HepG2 (cell line): ENCODE measurements around the gene C15orf62. TPM values are rescaled to one million over a fixed set of nuclear protein-coding genes. Genes with fewer than 3 reads are reported as not detected.
A peak's percentile ranks its signal among the peaks of the same experiment; 100 is the strongest.

ENCODE experiments used
- AGO2 ChIP-seq: fragments of 200-400 bp; formaldehyde crosslinking; optimal IDR thresholded peaks from 2 replicates; pipeline ENCODE3; 2017; ENCODE audit warnings: mild to moderate bottlenecking, low read depth, low read length, moderate library complexity
- ELF1 ChIP-seq: sonication (generic); formaldehyde crosslinking; IDR thresholded peaks from 2 replicates; pipeline ENCODE4 v1.4.0; 2020; ENCODE audit warnings: missing genetic modification reagents
- KLF12 ChIP-seq: sonication (generic); formaldehyde crosslinking; IDR thresholded peaks from 2 replicates; pipeline ENCODE4 v1.4.0; 2020; ENCODE audit warnings: missing genetic modification reagents, borderline replicate concordance
- NFE2 ChIP-seq: sonication (generic); formaldehyde crosslinking; IDR thresholded peaks from 2 replicates; pipeline ENCODE4 v1.4.0; 2020; ENCODE audit warnings: missing genetic modification reagents
- NFIB ChIP-seq: sonication (generic); formaldehyde crosslinking; IDR thresholded peaks from 2 replicates; pipeline ENCODE4 v1.9.0; 2021; ENCODE audit warnings: missing genetic modification reagents, mild to moderate bottlenecking, borderline replicate concordance
- PAWR ChIP-seq: sonication (generic); formaldehyde crosslinking; IDR thresholded peaks from 2 replicates; pipeline ENCODE4 v1.4.0; 2020; ENCODE audit warnings: missing genetic modification reagents, mild to moderate bottlenecking, borderline replicate concordance
- RBM39 ChIP-seq: fragments of 200-400 bp; formaldehyde crosslinking; IDR thresholded peaks from one replicate; pipeline ENCODE4 v1.6.1; 2018; ENCODE audit warnings: antibody characterized with exemption, mild to moderate bottlenecking, low read depth, low read length; ENCODE audit not compliant: poor library complexity, severe bottlenecking
- SP140L ChIP-seq: sonication (generic); formaldehyde crosslinking; IDR thresholded peaks from 2 replicates; pipeline ENCODE4 v1.4.0; 2020; ENCODE audit warnings: missing genetic modification reagents, borderline replicate concordance
- SUZ12 ChIP-seq: fragments of 150-350 bp; IDR thresholded peaks from 2 replicates; pipeline ENCODE4 v1.6.1; 2014; ENCODE audit warnings: low read depth, low read length
- ZBTB7A ChIP-seq: sonication (generic); formaldehyde crosslinking; IDR thresholded peaks from 2 replicates; pipeline ENCODE4 v1.8.0; 2022; ENCODE audit warnings: mild to moderate bottlenecking, missing genetic modification reagents
- ZSCAN31 ChIP-seq: sonication (generic); formaldehyde crosslinking; IDR thresholded peaks from 2 replicates; pipeline ENCODE4 v1.5.0; 2020; ENCODE audit warnings: low read depth, mild to moderate bottlenecking, missing genetic modification reagents
- polyA plus RNA-seq, 8 experiments: library from polyadenylated mRNA; depleted of rRNA in 3 of 8; stranded (reverse) in 7 of 8; unstranded in 1 of 8; fragments of >200 nt; fragmentation: Illumina TruSeq in 4 of 8; extraction: Trizol in 4 of 8; gene quantifications; 2 replicates each; pipeline versions ENCODE4 v1.2.1 to v1.2.3, GENCODE V29; 2011 to 2016; ENCODE audit warnings: low read depth in 4 of 8, missing spikeins in 1 of 8, mixed read lengths in 1 of 8; ENCODE audit not compliant: insufficient read depth in 1 of 8
- total RNA-seq, 5 experiments: library from RNA; depleted of rRNA; stranded (reverse); fragments of >200 nt; fragmentation: Illumina TruSeq; extraction: Trizol; gene quantifications; 2 replicates each; pipeline ENCODE4 v1.2.3, GENCODE V29; 2016; ENCODE audit warnings: low read depth in 1 of 5
- TF ChIP-seq, protein P1 (sequence below): IDR thresholded peaks from 2 replicates; pipeline ENCODE4 v1.6.1; 2016; ENCODE audit warnings: low read depth, missing genetic modification reagents, missing compliant biosample characterization
- TF ChIP-seq, protein P2 (sequence below): sonication (generic); formaldehyde crosslinking; IDR thresholded peaks from 2 replicates; pipeline ENCODE4 v1.4.0; 2020; ENCODE audit warnings: missing genetic modification reagents
- TF ChIP-seq, protein P3 (sequence below): sonication (generic); formaldehyde crosslinking; IDR thresholded peaks from 2 replicates; pipeline ENCODE4 v1.4.0; 2020; ENCODE audit warnings: missing genetic modification reagents, mild to moderate bottlenecking, borderline replicate concordance
- TF ChIP-seq, protein P4 (sequence below): sonication (generic); formaldehyde crosslinking; IDR thresholded peaks from 2 replicates; pipeline ENCODE4 v1.5.0; 2020; ENCODE audit warnings: mild to moderate bottlenecking, missing genetic modification reagents
- TF ChIP-seq, protein P5 (sequence below): IDR thresholded peaks from 2 replicates; pipeline ENCODE4 v1.6.1; 2016; ENCODE audit warnings: missing compliant biosample characterization, missing genetic modification reagents, borderline replicate concordance

The C15orf62 gene
- total and polyA plus RNA-seq, 2 of the 13 experiments (the other 11 are each of a cell fraction or from before 2014, with no cell fraction given) = 0.51 to 1.1 TPM

DNA sequence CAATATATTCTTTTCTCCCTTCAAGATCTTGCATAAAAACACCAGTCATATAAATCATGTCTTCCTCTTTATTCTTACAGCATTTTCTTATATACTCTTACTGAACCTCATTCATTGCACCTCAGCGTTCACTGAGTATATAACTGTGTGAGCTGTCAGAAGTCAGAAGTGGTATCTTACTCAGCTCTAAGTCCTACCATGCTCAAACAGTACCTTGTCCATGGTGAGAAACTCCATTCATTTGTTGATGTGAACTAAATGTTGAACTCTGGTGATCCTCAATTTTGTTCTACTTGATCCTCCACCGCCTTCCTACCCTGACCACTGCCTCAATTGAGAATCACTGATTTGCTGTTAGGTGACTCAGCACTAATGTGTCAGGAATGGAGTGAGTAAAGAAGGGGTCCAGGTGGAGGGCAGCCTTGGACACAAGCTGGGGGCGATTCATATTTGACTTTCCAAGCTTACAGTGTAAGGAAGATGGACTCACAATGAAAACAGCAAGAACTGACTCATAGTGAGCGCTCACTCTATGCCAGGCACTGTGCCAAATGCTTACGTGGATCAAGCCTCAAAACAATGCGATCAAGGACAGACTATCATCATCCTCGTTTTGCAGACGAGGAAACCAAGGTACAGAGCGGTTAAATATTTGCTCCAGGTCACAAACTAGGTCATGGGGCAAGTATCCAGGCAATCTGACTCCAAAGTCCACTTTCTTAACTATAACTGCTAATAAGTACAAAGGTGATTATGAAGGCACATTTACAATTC lies 23.6 kb downstream of the C15orf62 start (continued):
- TF ChIP-seq ELF1 (CRISPR knock-in tag) = no peak
- TF ChIP-seq SP140L (CRISPR knock-in tag) = no peak
- TF ChIP-seq, protein P1, sequence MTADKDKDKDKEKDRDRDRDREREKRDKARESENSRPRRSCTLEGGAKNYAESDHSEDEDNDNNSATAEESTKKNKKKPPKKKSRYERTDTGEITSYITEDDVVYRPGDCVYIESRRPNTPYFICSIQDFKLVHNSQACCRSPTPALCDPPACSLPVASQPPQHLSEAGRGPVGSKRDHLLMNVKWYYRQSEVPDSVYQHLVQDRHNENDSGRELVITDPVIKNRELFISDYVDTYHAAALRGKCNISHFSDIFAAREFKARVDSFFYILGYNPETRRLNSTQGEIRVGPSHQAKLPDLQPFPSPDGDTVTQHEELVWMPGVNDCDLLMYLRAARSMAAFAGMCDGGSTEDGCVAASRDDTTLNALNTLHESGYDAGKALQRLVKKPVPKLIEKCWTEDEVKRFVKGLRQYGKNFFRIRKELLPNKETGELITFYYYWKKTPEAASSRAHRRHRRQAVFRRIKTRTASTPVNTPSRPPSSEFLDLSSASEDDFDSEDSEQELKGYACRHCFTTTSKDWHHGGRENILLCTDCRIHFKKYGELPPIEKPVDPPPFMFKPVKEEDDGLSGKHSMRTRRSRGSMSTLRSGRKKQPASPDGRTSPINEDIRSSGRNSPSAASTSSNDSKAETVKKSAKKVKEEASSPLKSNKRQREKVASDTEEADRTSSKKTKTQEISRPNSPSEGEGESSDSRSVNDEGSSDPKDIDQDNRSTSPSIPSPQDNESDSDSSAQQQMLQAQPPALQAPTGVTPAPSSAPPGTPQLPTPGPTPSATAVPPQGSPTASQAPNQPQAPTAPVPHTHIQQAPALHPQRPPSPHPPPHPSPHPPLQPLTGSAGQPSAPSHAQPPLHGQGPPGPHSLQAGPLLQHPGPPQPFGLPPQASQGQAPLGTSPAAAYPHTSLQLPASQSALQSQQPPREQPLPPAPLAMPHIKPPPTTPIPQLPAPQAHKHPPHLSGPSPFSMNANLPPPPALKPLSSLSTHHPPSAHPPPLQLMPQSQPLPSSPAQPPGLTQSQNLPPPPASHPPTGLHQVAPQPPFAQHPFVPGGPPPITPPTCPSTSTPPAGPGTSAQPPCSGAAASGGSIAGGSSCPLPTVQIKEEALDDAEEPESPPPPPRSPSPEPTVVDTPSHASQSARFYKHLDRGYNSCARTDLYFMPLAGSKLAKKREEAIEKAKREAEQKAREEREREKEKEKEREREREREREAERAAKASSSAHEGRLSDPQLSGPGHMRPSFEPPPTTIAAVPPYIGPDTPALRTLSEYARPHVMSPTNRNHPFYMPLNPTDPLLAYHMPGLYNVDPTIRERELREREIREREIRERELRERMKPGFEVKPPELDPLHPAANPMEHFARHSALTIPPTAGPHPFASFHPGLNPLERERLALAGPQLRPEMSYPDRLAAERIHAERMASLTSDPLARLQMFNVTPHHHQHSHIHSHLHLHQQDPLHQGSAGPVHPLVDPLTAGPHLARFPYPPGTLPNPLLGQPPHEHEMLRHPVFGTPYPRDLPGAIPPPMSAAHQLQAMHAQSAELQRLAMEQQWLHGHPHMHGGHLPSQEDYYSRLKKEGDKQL (CRISPR knock-in tag) = no peak
- TF ChIP-seq KLF12 (CRISPR knock-in tag) = no peak
- TF ChIP-seq, protein P2, sequence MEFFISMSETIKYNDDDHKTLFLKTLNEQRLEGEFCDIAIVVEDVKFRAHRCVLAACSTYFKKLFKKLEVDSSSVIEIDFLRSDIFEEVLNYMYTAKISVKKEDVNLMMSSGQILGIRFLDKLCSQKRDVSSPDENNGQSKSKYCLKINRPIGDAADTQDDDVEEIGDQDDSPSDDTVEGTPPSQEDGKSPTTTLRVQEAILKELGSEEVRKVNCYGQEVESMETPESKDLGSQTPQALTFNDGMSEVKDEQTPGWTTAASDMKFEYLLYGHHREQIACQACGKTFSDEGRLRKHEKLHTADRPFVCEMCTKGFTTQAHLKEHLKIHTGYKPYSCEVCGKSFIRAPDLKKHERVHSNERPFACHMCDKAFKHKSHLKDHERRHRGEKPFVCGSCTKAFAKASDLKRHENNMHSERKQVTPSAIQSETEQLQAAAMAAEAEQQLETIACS (CRISPR knock-in tag) = no peak
- peak; percentile 63; the same call in 1 of the 2 replicates for TF ChIP-seq NFE2 (CRISPR knock-in tag)
- TF ChIP-seq, protein P3, sequence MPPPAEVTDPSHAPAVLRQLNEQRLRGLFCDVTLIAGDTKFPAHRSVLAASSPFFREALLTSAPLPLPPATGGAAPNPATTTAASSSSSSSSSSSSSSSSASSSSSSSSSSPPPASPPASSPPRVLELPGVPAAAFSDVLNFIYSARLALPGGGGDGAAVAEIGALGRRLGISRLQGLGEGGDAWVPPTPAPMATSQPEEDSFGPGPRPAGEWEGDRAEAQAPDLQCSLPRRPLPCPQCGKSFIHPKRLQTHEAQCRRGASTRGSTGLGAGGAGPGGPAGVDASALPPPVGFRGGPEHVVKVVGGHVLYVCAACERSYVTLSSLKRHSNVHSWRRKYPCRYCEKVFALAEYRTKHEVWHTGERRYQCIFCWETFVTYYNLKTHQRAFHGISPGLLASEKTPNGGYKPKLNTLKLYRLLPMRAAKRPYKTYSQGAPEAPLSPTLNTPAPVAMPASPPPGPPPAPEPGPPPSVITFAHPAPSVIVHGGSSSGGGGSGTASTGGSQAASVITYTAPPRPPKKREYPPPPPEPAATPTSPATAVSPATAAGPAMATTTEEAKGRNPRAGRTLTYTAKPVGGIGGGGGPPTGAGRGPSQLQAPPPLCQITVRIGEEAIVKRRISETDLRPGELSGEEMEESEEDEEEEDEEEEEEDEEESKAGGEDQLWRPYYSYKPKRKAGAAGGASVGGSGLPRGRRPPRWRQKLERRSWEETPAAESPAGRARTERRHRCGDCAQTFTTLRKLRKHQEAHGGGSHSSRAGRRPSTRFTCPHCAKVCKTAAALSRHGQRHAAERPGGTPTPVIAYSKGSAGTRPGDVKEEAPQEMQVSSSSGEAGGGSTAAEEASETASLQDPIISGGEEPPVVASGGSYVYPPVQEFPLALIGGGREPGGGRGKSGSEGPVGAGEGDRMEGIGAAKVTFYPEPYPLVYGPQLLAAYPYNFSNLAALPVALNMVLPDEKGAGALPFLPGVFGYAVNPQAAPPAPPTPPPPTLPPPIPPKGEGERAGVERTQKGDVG = 0 out of 2 replicates have a peak, but pooled peaks have one; percentile 19
- no peak for TF ChIP-seq AGO2
- TF ChIP-seq PAWR (CRISPR knock-in tag) = no peak
- TF ChIP-seq, protein P4, sequence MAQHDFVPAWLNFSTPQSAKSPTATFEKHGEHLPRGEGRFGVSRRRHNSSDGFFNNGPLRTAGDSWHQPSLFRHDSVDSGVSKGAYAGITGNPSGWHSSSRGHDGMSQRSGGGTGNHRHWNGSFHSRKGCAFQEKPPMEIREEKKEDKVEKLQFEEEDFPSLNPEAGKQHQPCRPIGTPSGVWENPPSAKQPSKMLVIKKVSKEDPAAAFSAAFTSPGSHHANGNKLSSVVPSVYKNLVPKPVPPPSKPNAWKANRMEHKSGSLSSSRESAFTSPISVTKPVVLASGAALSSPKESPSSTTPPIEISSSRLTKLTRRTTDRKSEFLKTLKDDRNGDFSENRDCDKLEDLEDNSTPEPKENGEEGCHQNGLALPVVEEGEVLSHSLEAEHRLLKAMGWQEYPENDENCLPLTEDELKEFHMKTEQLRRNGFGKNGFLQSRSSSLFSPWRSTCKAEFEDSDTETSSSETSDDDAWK = no peak
- no peak for TF ChIP-seq ZSCAN31
- TF ChIP-seq RBM39 = no peak
- TF ChIP-seq NFIB (CRISPR knock-in tag) = no peak
- TF ChIP-seq, protein P5, sequence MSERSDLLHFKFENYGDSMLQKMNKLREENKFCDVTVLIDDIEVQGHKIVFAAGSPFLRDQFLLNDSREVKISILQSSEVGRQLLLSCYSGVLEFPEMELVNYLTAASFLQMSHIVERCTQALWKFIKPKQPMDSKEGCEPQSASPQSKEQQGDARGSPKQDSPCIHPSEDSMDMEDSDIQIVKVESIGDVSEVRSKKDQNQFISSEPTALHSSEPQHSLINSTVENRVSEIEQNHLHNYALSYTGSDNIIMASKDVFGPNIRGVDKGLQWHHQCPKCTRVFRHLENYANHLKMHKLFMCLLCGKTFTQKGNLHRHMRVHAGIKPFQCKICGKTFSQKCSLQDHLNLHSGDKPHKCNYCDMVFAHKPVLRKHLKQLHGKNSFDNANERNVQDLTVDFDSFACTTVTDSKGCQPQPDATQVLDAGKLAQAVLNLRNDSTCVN (CRISPR knock-in tag) = no peak
- TF ChIP-seq ZBTB7A = no peak
- no peak for TF ChIP-seq SUZ12
